Panc1 (cell line): ENCODE data around the gene NR2F6. TPM values are rescaled to one million over a fixed set of nuclear protein-coding genes. Genes with fewer than 3 reads are reported as not detected.
"Not testable (repeated sequence)": the region's sequence is repeated elsewhere in the genome, so short reads cannot be mapped to it uniquely, and the experiment has no call there.

Source experiments
- ATAC-seq: fragments of 200-7000 bp; cut with Tn5 transposase; 2 replicates; pipeline ENCODE4 v1.9.1; 2020; ENCODE audit warnings: mild to moderate bottlenecking, moderate library complexity
- BruUV-seq: library from RNA; stranded (reverse); fragments of 400-500 nt; replicated peaks from 2 replicates; lab custom pipeline; 2021; lab: Mats Ljungman, UMichigan
- CTCF ChIA-PET: fragments of 300-600 bp; sonication (Branson Sonifier 250); formaldehyde crosslinking; loops from one replicate; lab custom pipeline; 2022; ENCODE audit warnings: antibody characterized with exemption; lab: Charles Lee
- POLR2A ChIA-PET: fragments of 300-600 bp; sonication (Branson Sonifier 250); formaldehyde crosslinking; loops from one replicate; lab custom pipeline; 2022; ENCODE audit warnings: antibody characterized with exemption; lab: Charles Lee
- DNase-seq: peaks from one replicate; pipeline ENCODE4 v3.0.0-alpha.2; 2010; ENCODE audit warnings: low read depth, low spot score
- H3K27ac ChIP-seq: 2 replicates; pipeline ENCODE4 v1.5.1; 2011; ENCODE audit warnings: mild to moderate bottlenecking, low read length, inconsistent platforms
- H3K27me3 ChIP-seq: fragments of 200-500 bp; sonication (Bioruptor generic); 2 replicates; pipeline ENCODE4 v1.6.0; 2014; ENCODE audit warnings: low read length, inconsistent platforms; ENCODE audit not compliant: control insufficient read depth, insufficient read depth
- H3K36me3 ChIP-seq: fragments of 200-500 bp; sonication (Bioruptor generic); 2 replicates; pipeline ENCODE4 v1.5.1; 2014; ENCODE audit warnings: inconsistent platforms, mild to moderate bottlenecking, low read length, moderate library complexity; ENCODE audit not compliant: control insufficient read depth, insufficient read depth
- H3K4me1 ChIP-seq: 2 replicates; pipeline ENCODE4 v1.5.1; 2011; ENCODE audit warnings: inconsistent platforms, mild to moderate bottlenecking, low read length, moderate library complexity; ENCODE audit not compliant: control insufficient read depth, insufficient read depth
- H3K4me3 ChIP-seq, 2 experiments: 2 replicates each; pipeline ENCODE4 v1.5.1; 2011 to 2012; ENCODE audit warnings: low read depth in 2 of 2, low read length in 2 of 2, mild to moderate bottlenecking in 2 of 2, inconsistent platforms in 1 of 2, moderate library complexity in 1 of 2
- H3K9me3 ChIP-seq: fragments of 200-500 bp; sonication (Bioruptor generic); 2 replicates; pipeline ENCODE4 v1.5.1; 2014; ENCODE audit warnings: low read depth, mild to moderate bottlenecking, inconsistent platforms, low read length, moderate library complexity; ENCODE audit not compliant: control insufficient read depth, insufficient read depth
- CTCF ChIP-seq: fragments of 450-650 bp; IDR thresholded peaks from 2 replicates; pipeline ENCODE4 v1.5.1; 2017; ENCODE audit warnings: mild to moderate bottlenecking
- POLR2AphosphoS5 ChIP-seq: IDR thresholded peaks from 2 replicates; pipeline ENCODE4 v1.6.1; 2012; ENCODE audit warnings: mild to moderate bottlenecking, low read depth, low read length, moderate library complexity
- REST ChIP-seq, 2 experiments: IDR thresholded peaks; 2 replicates each; pipeline ENCODE4 v1.6.1; 2011 to 2012; ENCODE audit warnings: low read depth in 2 of 2, control low read depth in 1 of 2, low read length in 1 of 2, mild to moderate bottlenecking in 1 of 2, moderate library complexity in 1 of 2; ENCODE audit not compliant: insufficient read depth in 1 of 2
- SIN3A ChIP-seq: IDR thresholded peaks from 2 replicates; pipeline ENCODE4 v1.6.1; 2012; ENCODE audit warnings: low read depth, mild to moderate bottlenecking, low read length, moderate library complexity, borderline replicate concordance; ENCODE audit not compliant: insufficient read depth
- TCF7L2 ChIP-seq: IDR thresholded peaks from 2 replicates; pipeline ENCODE4 v1.6.1; 2011; ENCODE audit warnings: mild to moderate bottlenecking, low read depth, low read length, inconsistent platforms
- in situ Hi-C: cut with HindIII; loops from 2 replicates; pipeline ENCODE4 v1.10.0; 2016; ENCODE audit warnings: low sequenced_read_pairs, low pct_unique_long_range_greater_than_20kb
- intact Hi-C: fragments of 100-400 bp; cut with micrococcal nuclease; formaldehyde crosslinking; loops from one replicate; pipeline ENCODE4 v1.10.0; 2022; ENCODE audit not compliant: unreplicated experiment
- total RNA-seq: library from RNA; stranded (reverse); gene quantifications from one replicate; pipeline ENCODE4 v1.2.1, GENCODE V29; 2021; ENCODE audit not compliant: unreplicated experiment

Gene NR2F6
- total RNA-seq, 1 experiment from 2014 or later, result 173 TPM

GRCh38 chr19:17194608-17195007 lies 51.1 kb downstream of the NR2F6 start:
- CTCF ChIA-PET, result no interaction called here
- H3K4me1 ChIP-seq, result no peaks in the 10 kb centered on the region

GRCh38 chr19:17192751-17193150 lies 53.0 kb downstream of the NR2F6 start:
- ChIA-PET POLR2A (no interaction called here), CTCF (no interaction called here)
- no peak for TF ChIP-seq TCF7L2
- no peak for TF ChIP-seq CTCF
- no peak for TF ChIP-seq SIN3A
- no peak for TF ChIP-seq POLR2AphosphoS5
- TF ChIP-seq REST (IDR thresholded peaks at IDR 0.05; ENCODE audit: insufficient read depth in 1 of 2, low read depth in 2 of 2, low read length in 1 of 2), result no peak
- no TSS peak for BruUV-seq
- Histone ChIP-seq H3K27ac (no peak overlapping the region), H3K4me3 (no peak overlapping the region), H3K9me3 (no peaks in the 10 kb centered on the region), H3K4me1 (no peaks in the 10 kb centered on the region), H3K36me3 (no peaks in the 10 kb centered on the region; the same call in 1 of the 2 replicates), H3K27me3 (no peaks in the 10 kb centered on the region)
- intact Hi-C loops (no loop called here), in situ Hi-C loops (no loop called here)
- DNase-seq (no peak), ATAC-seq (no peak)

More at GRCh38 chr19:17194608-17195007, 51.1 kb downstream of the NR2F6 start:
- Histone ChIP-seq H3K36me3 (no peaks in the 10 kb centered on the region; the same call in 1 of the 2 replicates), H3K27me3 (no peaks in the 10 kb centered on the region), H3K9me3 (no peaks in the 10 kb centered on the region), H3K4me3 (no peak overlapping the region), H3K27ac (no peak overlapping the region)
- TF ChIP-seq POLR2AphosphoS5 (no peak), CTCF (no peak), SIN3A (no peak)
- intact Hi-C loops, result no loop called here
- no TSS peak for BruUV-seq
- ATAC-seq, result no peak
- in situ Hi-C loops, result no loop called here
- no peak for DNase-seq
- POLR2A ChIA-PET, result no interaction called here

- DNase-seq, H3K27ac ChIP-seq, POLR2A ChIA-PET, H3K4me1 ChIP-seq, BruUV-seq, H3K36me3 ChIP-seq, intact Hi-C loops, H3K4me3 ChIP-seq, CTCF ChIA-PET, in situ Hi-C loops, H3K9me3 ChIP-seq, ATAC-seq, H3K27me3 ChIP-seq: not testable (repeated sequence)
Measured at GRCh38 chr19:17191736-17192135, 54.0 kb downstream of the NR2F6 start.
